CD14-positive monocyte (primary cell): ENCODE measurements around the gene PAK5. TPM values are rescaled to one million over a fixed set of nuclear protein-coding genes. Genes with fewer than 3 reads are reported as not detected.

Source experiments
- DNase-seq, 3 donors: peaks; one replicate each; pipeline ENCODE4 v3.0.0-alpha.2; 2011 to 2022
- H2AFZ ChIP-seq: 2 replicates; pipeline ENCODE4 v1.6.0; 2012; ENCODE audit warnings: mild to moderate bottlenecking, low read depth, low read length, inconsistent platforms; ENCODE audit not compliant: insufficient read depth, poor library complexity, severe bottlenecking
- H3K27ac ChIP-seq, 2 donors: 1 replicate in 1 of 2; 2 replicates in 1 of 2; pipeline ENCODE4 v1.5.1; 2012 to 2013; ENCODE audit warnings: low read length in 2 of 2, control low read depth in 1 of 2, inconsistent platforms in 1 of 2, low read depth in 1 of 2, mild to moderate bottlenecking in 1 of 2
- H3K27me3 ChIP-seq, 2 donors: one replicate each; pipeline versions ENCODE4 v1.6.0 to v1.6.1; 2011 to 2013; ENCODE audit warnings: low read length in 2 of 2; ENCODE audit not compliant: control insufficient read depth in 2 of 2, insufficient read depth in 2 of 2
- H3K36me3 ChIP-seq, 2 donors: replicated peaks in 1 of 2; 1 replicate in 1 of 2; 2 replicates in 1 of 2; pipeline versions ENCODE4 v1.5.1 to v1.6.1; 2012 to 2013; ENCODE audit warnings: low read length in 2 of 2, control low read depth in 1 of 2, inconsistent platforms in 1 of 2, mild to moderate bottlenecking in 1 of 2; ENCODE audit not compliant: insufficient read depth in 2 of 2, control insufficient read depth in 1 of 2
- H3K4me1 ChIP-seq, 2 donors: 1 replicate in 1 of 2; 2 replicates in 1 of 2; pipeline versions ENCODE4 v1.5.1 to v1.6.1; 2012 to 2013; ENCODE audit warnings: low read length in 2 of 2, control low read depth in 1 of 2, inconsistent platforms in 1 of 2, mild to moderate bottlenecking in 1 of 2, moderate library complexity in 1 of 2; ENCODE audit not compliant: insufficient read depth in 2 of 2, control insufficient read depth in 1 of 2
- H3K4me2 ChIP-seq: replicated peaks from 2 replicates; pipeline ENCODE3; 2012; ENCODE audit warnings: low read length, moderate library complexity, mild to moderate bottlenecking; ENCODE audit not compliant: poor library complexity, severe bottlenecking; ENCODE audit errors: extremely low read depth
- H3K4me3 ChIP-seq, 3 experiments: fragments of 200-600 bp in 1 of 3; sonication (generic) in 1 of 3; replicated peaks in 1 of 3; 1 replicate in 2 of 3; 2 replicates in 1 of 3; pipeline ENCODE4 v1.5.1; 2011 to 2013; ENCODE audit warnings: low read length in 3 of 3, mild to moderate bottlenecking in 3 of 3, control low read depth in 2 of 3, low read depth in 2 of 3, inconsistent platforms in 1 of 3, moderate library complexity in 1 of 3
- H3K79me2 ChIP-seq: 2 replicates; pipeline ENCODE4 v1.6.0; 2012; ENCODE audit warnings: mild to moderate bottlenecking, control low read depth, inconsistent platforms, low read length, moderate library complexity; ENCODE audit not compliant: insufficient read depth
- H3K9ac ChIP-seq: 2 replicates; pipeline ENCODE4 v1.6.0; 2017; ENCODE audit warnings: low read length, mild to moderate bottlenecking; ENCODE audit not compliant: insufficient read depth, poor library complexity, severe bottlenecking
- H3K9me3 ChIP-seq, 2 donors: replicated peaks in 1 of 2; 1 replicate in 1 of 2; 2 replicates in 1 of 2; pipeline versions ENCODE4 v1.5.1 to v1.6.1; 2012 to 2013; ENCODE audit warnings: low read length in 2 of 2, control low read depth in 1 of 2; ENCODE audit not compliant: control insufficient read depth in 1 of 2, insufficient read depth in 1 of 2
- H4K20me1 ChIP-seq: 2 replicates; pipeline ENCODE4 v1.6.0; 2012; ENCODE audit warnings: mild to moderate bottlenecking, low read length, control low read depth, moderate library complexity; ENCODE audit not compliant: insufficient read depth
- H3K27ac Mint-ChIP-seq, 7 donors: one replicate each; pipeline ENCODE4 v1.8.0; 2020; ENCODE audit warnings: mild to moderate bottlenecking in 7 of 7, mixed read lengths in 7 of 7, moderate library complexity in 6 of 7, inconsistent platforms in 2 of 7
- H3K27me3 Mint-ChIP-seq, 3 donors: one replicate each; pipeline ENCODE4 v1.8.0; 2021 to 2022; ENCODE audit warnings: low read depth in 3 of 3, mild to moderate bottlenecking in 3 of 3, mixed read lengths in 3 of 3, moderate library complexity in 3 of 3, inconsistent platforms in 1 of 3
- H3K36me3 Mint-ChIP-seq, 2 donors: one replicate each; pipeline ENCODE4 v1.8.0; 2020; ENCODE audit warnings: mixed read lengths in 2 of 2, inconsistent platforms in 1 of 2, mild to moderate bottlenecking in 1 of 2
- H3K4me1 Mint-ChIP-seq: one replicate; pipeline ENCODE4 v1.8.0; 2020; ENCODE audit warnings: mild to moderate bottlenecking, mixed read lengths
- H3K4me3 Mint-ChIP-seq, 2 donors: one replicate each; pipeline ENCODE4 v1.8.0; 2020; ENCODE audit warnings: mild to moderate bottlenecking in 2 of 2, mixed read lengths in 2 of 2, moderate library complexity in 1 of 2
- H3K9me3 Mint-ChIP-seq, 7 donors: one replicate each; pipeline ENCODE4 v1.8.0; 2020 to 2022; ENCODE audit warnings: mixed read lengths in 7 of 7, mild to moderate bottlenecking in 6 of 7, moderate library complexity in 6 of 7, inconsistent platforms in 2 of 7
- CTCF ChIP-seq: fragments of 200-600 bp; IDR thresholded peaks from one replicate; pipeline ENCODE4 v1.8.0; 2022; ENCODE audit warnings: antibody characterized with exemption, mild to moderate bottlenecking
- WGBS: methylation state at CpG from one replicate; pipeline ENCODE4 v1.1.5; 2013; ENCODE audit warnings: missing lambda C conversion rate; ENCODE audit not compliant: insufficient coverage; 5-methylcytosine and 5-hydroxymethylcytosine counted together
- intact Hi-C, 2 donors: fragments of 100-400 bp; cut with micrococcal nuclease; formaldehyde crosslinking; loops; one replicate each; pipeline versions ENCODE4 v1.15.0 to v1.15.1; 2023
- polyA plus RNA-seq, 3 donors: library from polyadenylated mRNA; depleted of rRNA in 1 of 3; unstranded in 2 of 3; stranded (reverse) in 1 of 3; fragments of 300-500 nt in 2 of 3; fragments of >200 nt in 1 of 3; fragmentation: Illumina TruSeq in 2 of 3; gene quantifications; 1 replicate in 2 of 3; 2 replicates in 1 of 3; pipeline ENCODE4 v1.2.3, GENCODE V29; 2012 to 2021

PAK5 gene
- polyA plus RNA-seq, 3 donors = not detected

GRCh38 chr20:9534025-9534424 lies 304.9 kb downstream of the PAK5 start:
- Histone ChIP-seq H3K9me3 (no peaks in the 10 kb centered on the region), H3K79me2 (no peaks in the 10 kb centered on the region), H2AFZ (no peak overlapping the region), H3K36me3 (peaks cover 3 to 10% of the 10 kb centered on the region in 2 donors), H3K27me3 (peaks cover 9 to 28% of the 10 kb centered on the region in 2 donors), H3K9ac (no peak overlapping the region), H3K4me3 (no peak overlapping the region), H4K20me1 (no peaks in the 10 kb centered on the region), H3K4me2 (no peak overlapping the region), H3K27ac (no peak overlapping the region), H3K4me1 (no peaks in the 10 kb centered on the region)
- no peak for DNase-seq
- Mint-ChIP-seq H3K27me3 (peaks cover 10 to 28% (median 19%) of the 10 kb centered on the region in 3 donors), H3K27ac (no peak overlapping the region), H3K36me3 (peaks cover 11 to 14% of the 10 kb centered on the region in 2 donors), H3K9me3 (peaks cover 0 to 4% (median 0%) of the 10 kb centered on the region in 7 donors), H3K4me3 (no peak overlapping the region), H3K4me1 (no peaks in the 10 kb centered on the region)
- no peak for TF ChIP-seq CTCF
- intact Hi-C loops = no loop called here
- WGBS = 80% methylated on average over 1 of the region's 5 CpGs

- Histone ChIP-seq H3K4me2 (no peak overlapping the region), H3K27me3 (peaks cover 3 to 20% of the 10 kb centered on the region in 2 donors), H3K79me2 (no peaks in the 10 kb centered on the region), H3K4me1 (no peaks in the 10 kb centered on the region), H3K36me3 (peaks cover 3 to 10% of the 10 kb centered on the region in 2 donors), H3K27ac (no peak overlapping the region), H3K9me3 (no peaks in the 10 kb centered on the region), H3K9ac (no peak overlapping the region), H2AFZ (no peak overlapping the region), H3K4me3 (no peak overlapping the region), H4K20me1 (no peaks in the 10 kb centered on the region)
- peaks cover 11 to 17% of the 10 kb centered on the region in 2 donors for H3K36me3 Mint-ChIP-seq
- no peak for TF ChIP-seq CTCF
- H3K27me3 Mint-ChIP-seq = peaks cover 9 to 25% (median 14%) of the 10 kb centered on the region in 3 donors
- no peaks in the 10 kb centered on the region for H3K4me1 Mint-ChIP-seq
- no peak overlapping the region for H3K27ac Mint-ChIP-seq
- H3K9me3 Mint-ChIP-seq = peaks cover 0 to 4% (median 0%) of the 10 kb centered on the region in 7 donors
- 55% methylated on average over 2 of the region's 4 CpGs for WGBS
- intact Hi-C loops = no loop called here
- no peak overlapping the region for H3K4me3 Mint-ChIP-seq
- DNase-seq = no peak
Measured at GRCh38 chr20:9532069-9532838, 306.6 kb downstream of the PAK5 start.
